Mammary epithelial cell (primary cell): ENCODE data around the gene DPP10.

Experiments used
- CTCF ChIP-seq, 2 donors: IDR thresholded peaks in 1 of 2; conservative IDR thresholded peaks in 1 of 2; 2 replicates each; pipeline ENCODE4 v1.5.1; 2011 to 2012; ENCODE audit warnings: inconsistent platforms in 2 of 2, low read length in 2 of 2, mild to moderate bottlenecking in 2 of 2, control low read depth in 1 of 2, low read depth in 1 of 2; ENCODE audit not compliant: insufficient read depth in 1 of 2; ENCODE audit errors: extremely low read depth in 1 of 2
- EZH2 ChIP-seq: IDR thresholded peaks from 2 replicates; pipeline ENCODE4 v1.6.1; 2012; ENCODE audit warnings: low read length, inconsistent platforms, borderline replicate concordance

- TF ChIP-seq CTCF (conservative IDR thresholded peaks at IDR 0.05 in 1 of 2, IDR thresholded peaks at IDR 0.05 in 1 of 2; ENCODE audit: extremely low read depth in 1 of 2, insufficient read depth in 1 of 2, low read depth in 1 of 2, low read length in 2 of 2) (no peak), EZH2 (no peak)
Observed at GRCh38 chr2:115199966-115200365, 757.5 kb downstream of the DPP10 start.
